ENCODE data around the gene ZBTB6.

DNA sequence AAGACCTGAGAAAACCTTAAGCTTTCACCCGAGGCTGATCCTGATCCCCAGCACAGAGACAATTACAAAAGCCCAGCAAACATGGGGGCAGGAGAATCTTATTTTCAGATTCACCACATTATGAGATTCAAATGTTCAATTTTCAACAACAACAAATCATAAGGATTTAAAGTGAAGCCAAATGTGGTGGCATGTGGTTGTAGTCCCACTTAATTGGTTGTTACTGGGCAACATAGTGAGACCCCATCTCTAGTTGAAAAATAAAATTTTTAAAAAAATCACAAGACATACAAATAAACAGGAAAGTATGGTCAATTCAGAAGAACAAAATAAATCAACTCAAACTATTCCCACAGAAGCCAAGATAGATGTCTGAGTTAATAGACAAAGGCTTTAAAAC is 23.8 kb upstream of the ZBTB6 start:
- no peak for TF ChIP-seq PTBP1 (IDR thresholded peaks at IDR 0.05; ENCODE audit: low read depth, low read length)
- TF ChIP-seq ZFP30 (CRISPR knock-in tag; IDR thresholded peaks at IDR 0.05; ENCODE audit: borderline replicate concordance), result no peak
- TF ChIP-seq, protein P1, sequence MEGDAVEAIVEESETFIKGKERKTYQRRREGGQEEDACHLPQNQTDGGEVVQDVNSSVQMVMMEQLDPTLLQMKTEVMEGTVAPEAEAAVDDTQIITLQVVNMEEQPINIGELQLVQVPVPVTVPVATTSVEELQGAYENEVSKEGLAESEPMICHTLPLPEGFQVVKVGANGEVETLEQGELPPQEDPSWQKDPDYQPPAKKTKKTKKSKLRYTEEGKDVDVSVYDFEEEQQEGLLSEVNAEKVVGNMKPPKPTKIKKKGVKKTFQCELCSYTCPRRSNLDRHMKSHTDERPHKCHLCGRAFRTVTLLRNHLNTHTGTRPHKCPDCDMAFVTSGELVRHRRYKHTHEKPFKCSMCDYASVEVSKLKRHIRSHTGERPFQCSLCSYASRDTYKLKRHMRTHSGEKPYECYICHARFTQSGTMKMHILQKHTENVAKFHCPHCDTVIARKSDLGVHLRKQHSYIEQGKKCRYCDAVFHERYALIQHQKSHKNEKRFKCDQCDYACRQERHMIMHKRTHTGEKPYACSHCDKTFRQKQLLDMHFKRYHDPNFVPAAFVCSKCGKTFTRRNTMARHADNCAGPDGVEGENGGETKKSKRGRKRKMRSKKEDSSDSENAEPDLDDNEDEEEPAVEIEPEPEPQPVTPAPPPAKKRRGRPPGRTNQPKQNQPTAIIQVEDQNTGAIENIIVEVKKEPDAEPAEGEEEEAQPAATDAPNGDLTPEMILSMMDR (IDR thresholded peaks at IDR 0.05 in 2 of 3, conservative IDR thresholded peaks at IDR 0.05 in 1 of 3; ENCODE audit: insufficient read depth in 2 of 3, low read depth in 1 of 3, low read length in 3 of 3), result no peak
